Liver (tissue), 9 donors: Measurements from ENCODE around the gene GNPNAT1. TPM values are rescaled to one million over a fixed set of nuclear protein-coding genes. Genes with fewer than 3 reads are reported as not detected.

Experiments used
- DNase-seq: peaks from one replicate; pipeline ENCODE4 v3.0.0-alpha.2; 2017; ENCODE audit warnings: low spot score
- H3K27ac ChIP-seq, 2 donors: one replicate each; pipeline ENCODE4 v1.7.0; 2013; ENCODE audit warnings: inconsistent platforms in 2 of 2, low read length in 2 of 2, control low read depth in 1 of 2, low read depth in 1 of 2, mild to moderate bottlenecking in 1 of 2
- H3K27me3 ChIP-seq, 4 donors: one replicate each; pipeline versions ENCODE4 v1.6.1 to v1.7.0; 2013; ENCODE audit warnings: low read length in 3 of 4, inconsistent platforms in 1 of 4, mild to moderate bottlenecking in 1 of 4, moderate library complexity in 1 of 4; ENCODE audit not compliant: control insufficient read depth in 4 of 4, insufficient read depth in 4 of 4
- H3K36me3 ChIP-seq, 4 donors: one replicate each; pipeline versions ENCODE4 v1.6.1 to v1.7.0; 2013; ENCODE audit warnings: low read length in 3 of 4, mild to moderate bottlenecking in 3 of 4, low read depth in 1 of 4, moderate library complexity in 1 of 4; ENCODE audit not compliant: control insufficient read depth in 4 of 4, insufficient read depth in 3 of 4
- H3K4me1 ChIP-seq, 4 donors: one replicate each; pipeline versions ENCODE4 v1.6.1 to v1.7.0; 2013; ENCODE audit warnings: low read length in 3 of 4, mild to moderate bottlenecking in 3 of 4, moderate library complexity in 1 of 4; ENCODE audit not compliant: control insufficient read depth in 4 of 4, insufficient read depth in 4 of 4
- H3K4me3 ChIP-seq, 3 donors: one replicate each; pipeline versions ENCODE4 v1.6.1 to v1.7.0; 2013; ENCODE audit warnings: low read length in 3 of 3, control low read depth in 1 of 3, low read depth in 1 of 3, mild to moderate bottlenecking in 1 of 3
- H3K9ac ChIP-seq, 2 donors: one replicate each; pipeline ENCODE4 v1.7.0; 2013; ENCODE audit warnings: low read length in 2 of 2, mild to moderate bottlenecking in 2 of 2, moderate library complexity in 2 of 2, control low read depth in 1 of 2, low read depth in 1 of 2
- H3K9me3 ChIP-seq, 4 donors: one replicate each; pipeline versions ENCODE4 v1.6.1 to v1.7.0; 2013; ENCODE audit warnings: low read length in 3 of 4; ENCODE audit not compliant: control insufficient read depth in 4 of 4
- EGR1 ChIP-seq, 2 donors: IDR thresholded peaks; 2 replicates each; pipeline ENCODE4 v1.6.1; 2016 to 2018; ENCODE audit warnings: antibody characterized with exemption in 2 of 2, low read depth in 2 of 2
- FOXA1 ChIP-seq: IDR thresholded peaks from 2 replicates; pipeline ENCODE4 v1.6.1; 2016; ENCODE audit warnings: antibody characterized with exemption
- FOXA2 ChIP-seq: IDR thresholded peaks from 2 replicates; pipeline ENCODE4 v1.6.1; 2016; ENCODE audit warnings: antibody characterized with exemption
- GABPA ChIP-seq, 2 donors: IDR thresholded peaks in 1 of 2; conservative IDR thresholded peaks in 1 of 2; 2 replicates each; pipeline ENCODE4 v1.6.1; 2016; ENCODE audit warnings: antibody characterized with exemption in 2 of 2, mild to moderate bottlenecking in 1 of 2, moderate library complexity in 1 of 2
- HNF4A ChIP-seq, 2 donors: conservative IDR thresholded peaks; 2 replicates each; pipeline ENCODE4 v1.6.1; 2016; ENCODE audit warnings: antibody characterized with exemption in 2 of 2, mild to moderate bottlenecking in 2 of 2
- HNF4G ChIP-seq: IDR thresholded peaks from 2 replicates; pipeline ENCODE4 v1.6.1; 2016; ENCODE audit warnings: antibody characterized with exemption
- JUND ChIP-seq, 2 donors: IDR thresholded peaks; 2 replicates each; pipeline ENCODE4 v1.6.1; 2016; ENCODE audit warnings: antibody characterized with exemption in 2 of 2
- NR2F2 ChIP-seq: IDR thresholded peaks from 2 replicates; pipeline ENCODE4 v1.6.1; 2016; ENCODE audit warnings: antibody characterized with exemption
- RAD21 ChIP-seq, 2 donors: IDR thresholded peaks; 2 replicates each; pipeline ENCODE4 v1.6.1; 2016; ENCODE audit warnings: antibody characterized with exemption in 2 of 2, mild to moderate bottlenecking in 2 of 2
- RXRA ChIP-seq, 2 donors: IDR thresholded peaks; 2 replicates each; pipeline ENCODE4 v1.6.1; 2017 to 2018; ENCODE audit warnings: antibody characterized with exemption in 2 of 2, mild to moderate bottlenecking in 1 of 2
- SP1 ChIP-seq: IDR thresholded peaks from 2 replicates; pipeline ENCODE4 v1.6.1; 2018; ENCODE audit warnings: antibody characterized with exemption, mild to moderate bottlenecking
- TAF1 ChIP-seq: conservative IDR thresholded peaks from 2 replicates; pipeline ENCODE4 v1.6.1; 2016; ENCODE audit warnings: antibody characterized with exemption, mild to moderate bottlenecking
- YY1 ChIP-seq: IDR thresholded peaks from 2 replicates; pipeline ENCODE4 v1.6.1; 2016; ENCODE audit warnings: antibody characterized with exemption, mild to moderate bottlenecking
- polyA plus RNA-seq, 2 donors: library from polyadenylated mRNA; stranded (reverse) in 1 of 2; unstranded in 1 of 2; fragments of 200-250 nt in 1 of 2; fragments of >200 nt in 1 of 2; fragmentation: Nextera tagmentation in 1 of 2; extraction: Ambion mirVana in 1 of 2; gene quantifications; one replicate each; pipeline versions ENCODE4 v1.2.1 to v1.2.3, GENCODE V29; 2013 to 2015
- total RNA-seq, 2 donors: library from RNA; depleted of rRNA; stranded (reverse); fragments of >200 nt; gene quantifications; one replicate each; pipeline ENCODE4 v1.2.3, GENCODE V29; 2014
- TF ChIP-seq, protein P1 (sequence below): IDR thresholded peaks from 2 replicates; pipeline ENCODE4 v1.6.1; 2016; ENCODE audit warnings: antibody characterized with exemption
- TF ChIP-seq, protein P2 (sequence below): IDR thresholded peaks from 2 replicates; pipeline ENCODE4 v1.6.1; 2016; ENCODE audit warnings: antibody characterized with exemption
- TF ChIP-seq, protein P3 (sequence below): IDR thresholded peaks from 2 replicates; pipeline ENCODE4 v1.6.1; 2016; ENCODE audit warnings: antibody characterized with exemption, mild to moderate bottlenecking
- TF ChIP-seq, protein P4 (sequence below): fragments of 150-350 bp; IDR thresholded peaks from 2 replicates; pipeline ENCODE4 v1.5.1; 2017; ENCODE audit warnings: improper control_type of control experiment, low read depth, low read length; ENCODE audit not compliant: missing input control
- TF ChIP-seq, protein P5 (sequence below): IDR thresholded peaks from 2 replicates; pipeline ENCODE4 v1.6.1; 2016; ENCODE audit warnings: antibody characterized with exemption
- donor health status: healthy.
- donor health status: healthy.
- donor health status: healthy.
- donor health status: healthy.
- donor health status: healthy.

The GNPNAT1 gene
- total and polyA plus RNA-seq, 4 donors = 24.9 to 50.9 (median 27.2) TPM

DNA sequence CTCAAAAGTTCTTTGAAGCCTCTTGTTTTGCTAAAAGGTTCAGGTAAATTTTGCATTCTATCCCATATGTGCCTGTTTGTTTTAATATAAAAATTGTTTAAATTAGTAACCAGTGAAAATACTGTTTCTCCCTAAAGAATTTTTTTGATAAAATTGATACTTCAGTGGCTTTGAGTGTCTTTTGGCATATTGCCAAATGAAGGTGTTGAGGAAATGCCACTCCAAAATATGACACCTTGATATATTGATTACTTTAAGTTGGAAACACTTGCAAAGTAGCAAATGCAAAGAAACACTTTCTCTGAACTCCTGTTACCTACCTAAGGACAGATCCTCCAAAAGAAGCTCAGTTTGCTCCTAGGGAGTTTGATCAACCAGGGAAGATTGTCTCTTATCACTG, 53.0 kb downstream of the GNPNAT1 start:
- TF ChIP-seq FOXA2 (no peak), YY1 (no peak), HNF4G (no peak), JUND (IDR thresholded peaks at IDR 0.05) (no peak), HNF4A (conservative IDR thresholded peaks at IDR 0.05) (no peak), TAF1 (no peak), SP1 (no peak), RXRA (IDR thresholded peaks at IDR 0.05) (no peak), RAD21 (IDR thresholded peaks at IDR 0.05) (no peak), NR2F2 (no peak), FOXA1 (no peak), EGR1 (IDR thresholded peaks at IDR 0.05; ENCODE audit: low read depth in 2 of 2) (no peak), GABPA (IDR thresholded peaks at IDR 0.05 in 1 of 2, conservative IDR thresholded peaks at IDR 0.05 in 1 of 2) (no peak)
- TF ChIP-seq, protein P1, sequence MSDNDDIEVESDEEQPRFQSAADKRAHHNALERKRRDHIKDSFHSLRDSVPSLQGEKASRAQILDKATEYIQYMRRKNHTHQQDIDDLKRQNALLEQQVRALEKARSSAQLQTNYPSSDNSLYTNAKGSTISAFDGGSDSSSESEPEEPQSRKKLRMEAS = no peak
- TF ChIP-seq, protein P2, sequence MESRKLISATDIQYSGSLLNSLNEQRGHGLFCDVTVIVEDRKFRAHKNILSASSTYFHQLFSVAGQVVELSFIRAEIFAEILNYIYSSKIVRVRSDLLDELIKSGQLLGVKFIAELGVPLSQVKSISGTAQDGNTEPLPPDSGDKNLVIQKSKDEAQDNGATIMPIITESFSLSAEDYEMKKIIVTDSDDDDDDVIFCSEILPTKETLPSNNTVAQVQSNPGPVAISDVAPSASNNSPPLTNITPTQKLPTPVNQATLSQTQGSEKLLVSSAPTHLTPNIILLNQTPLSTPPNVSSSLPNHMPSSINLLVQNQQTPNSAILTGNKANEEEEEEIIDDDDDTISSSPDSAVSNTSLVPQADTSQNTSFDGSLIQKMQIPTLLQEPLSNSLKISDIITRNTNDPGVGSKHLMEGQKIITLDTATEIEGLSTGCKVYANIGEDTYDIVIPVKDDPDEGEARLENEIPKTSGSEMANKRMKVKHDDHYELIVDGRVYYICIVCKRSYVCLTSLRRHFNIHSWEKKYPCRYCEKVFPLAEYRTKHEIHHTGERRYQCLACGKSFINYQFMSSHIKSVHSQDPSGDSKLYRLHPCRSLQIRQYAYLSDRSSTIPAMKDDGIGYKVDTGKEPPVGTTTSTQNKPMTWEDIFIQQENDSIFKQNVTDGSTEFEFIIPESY = no peak
- TF ChIP-seq, protein P3, sequence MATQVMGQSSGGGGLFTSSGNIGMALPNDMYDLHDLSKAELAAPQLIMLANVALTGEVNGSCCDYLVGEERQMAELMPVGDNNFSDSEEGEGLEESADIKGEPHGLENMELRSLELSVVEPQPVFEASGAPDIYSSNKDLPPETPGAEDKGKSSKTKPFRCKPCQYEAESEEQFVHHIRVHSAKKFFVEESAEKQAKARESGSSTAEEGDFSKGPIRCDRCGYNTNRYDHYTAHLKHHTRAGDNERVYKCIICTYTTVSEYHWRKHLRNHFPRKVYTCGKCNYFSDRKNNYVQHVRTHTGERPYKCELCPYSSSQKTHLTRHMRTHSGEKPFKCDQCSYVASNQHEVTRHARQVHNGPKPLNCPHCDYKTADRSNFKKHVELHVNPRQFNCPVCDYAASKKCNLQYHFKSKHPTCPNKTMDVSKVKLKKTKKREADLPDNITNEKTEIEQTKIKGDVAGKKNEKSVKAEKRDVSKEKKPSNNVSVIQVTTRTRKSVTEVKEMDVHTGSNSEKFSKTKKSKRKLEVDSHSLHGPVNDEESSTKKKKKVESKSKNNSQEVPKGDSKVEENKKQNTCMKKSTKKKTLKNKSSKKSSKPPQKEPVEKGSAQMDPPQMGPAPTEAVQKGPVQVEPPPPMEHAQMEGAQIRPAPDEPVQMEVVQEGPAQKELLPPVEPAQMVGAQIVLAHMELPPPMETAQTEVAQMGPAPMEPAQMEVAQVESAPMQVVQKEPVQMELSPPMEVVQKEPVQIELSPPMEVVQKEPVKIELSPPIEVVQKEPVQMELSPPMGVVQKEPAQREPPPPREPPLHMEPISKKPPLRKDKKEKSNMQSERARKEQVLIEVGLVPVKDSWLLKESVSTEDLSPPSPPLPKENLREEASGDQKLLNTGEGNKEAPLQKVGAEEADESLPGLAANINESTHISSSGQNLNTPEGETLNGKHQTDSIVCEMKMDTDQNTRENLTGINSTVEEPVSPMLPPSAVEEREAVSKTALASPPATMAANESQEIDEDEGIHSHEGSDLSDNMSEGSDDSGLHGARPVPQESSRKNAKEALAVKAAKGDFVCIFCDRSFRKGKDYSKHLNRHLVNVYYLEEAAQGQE = no peak
- TF ChIP-seq, protein P4, sequence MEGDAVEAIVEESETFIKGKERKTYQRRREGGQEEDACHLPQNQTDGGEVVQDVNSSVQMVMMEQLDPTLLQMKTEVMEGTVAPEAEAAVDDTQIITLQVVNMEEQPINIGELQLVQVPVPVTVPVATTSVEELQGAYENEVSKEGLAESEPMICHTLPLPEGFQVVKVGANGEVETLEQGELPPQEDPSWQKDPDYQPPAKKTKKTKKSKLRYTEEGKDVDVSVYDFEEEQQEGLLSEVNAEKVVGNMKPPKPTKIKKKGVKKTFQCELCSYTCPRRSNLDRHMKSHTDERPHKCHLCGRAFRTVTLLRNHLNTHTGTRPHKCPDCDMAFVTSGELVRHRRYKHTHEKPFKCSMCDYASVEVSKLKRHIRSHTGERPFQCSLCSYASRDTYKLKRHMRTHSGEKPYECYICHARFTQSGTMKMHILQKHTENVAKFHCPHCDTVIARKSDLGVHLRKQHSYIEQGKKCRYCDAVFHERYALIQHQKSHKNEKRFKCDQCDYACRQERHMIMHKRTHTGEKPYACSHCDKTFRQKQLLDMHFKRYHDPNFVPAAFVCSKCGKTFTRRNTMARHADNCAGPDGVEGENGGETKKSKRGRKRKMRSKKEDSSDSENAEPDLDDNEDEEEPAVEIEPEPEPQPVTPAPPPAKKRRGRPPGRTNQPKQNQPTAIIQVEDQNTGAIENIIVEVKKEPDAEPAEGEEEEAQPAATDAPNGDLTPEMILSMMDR = no peak
- TF ChIP-seq, protein P5, sequence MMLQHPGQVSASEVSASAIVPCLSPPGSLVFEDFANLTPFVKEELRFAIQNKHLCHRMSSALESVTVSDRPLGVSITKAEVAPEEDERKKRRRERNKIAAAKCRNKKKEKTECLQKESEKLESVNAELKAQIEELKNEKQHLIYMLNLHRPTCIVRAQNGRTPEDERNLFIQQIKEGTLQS = no peak
- peaks cover 7 to 47% (median 15%) of the 10 kb centered on the region in 4 donors for H3K4me1 ChIP-seq

More for the DNA sequence above, 53.0 kb downstream of the GNPNAT1 start:
- H3K4me3 ChIP-seq = no peak overlapping the region
- H3K36me3 ChIP-seq = peaks cover 0 to 2% (median 0%) of the 10 kb centered on the region in 4 donors
- H3K9me3 ChIP-seq = no peaks in the 10 kb centered on the region
- H3K9ac ChIP-seq = no peak overlapping the region
- H3K27ac ChIP-seq = no peak overlapping the region
- DNase-seq = no peak
- no peaks in the 10 kb centered on the region for H3K27me3 ChIP-seq
